Stimulated activated CD8-positive, alpha-beta memory T cell treated with anti-CD3 and anti-CD28 coated beads, Interleukin-12 subunit alpha, Interleukin-12 subunit beta, amount 100 ng/mL, for 4 hours (primary cell): ENCODE data around the gene URM1.

Experiments used
- DNase-seq: peaks from one replicate; pipeline ENCODE4 v3.0.0-alpha.2; 2020; ENCODE audit warnings: low read depth

The URM1 gene

GRCh38 chr9:128349125-128349524 lies 22.0 kb upstream of the URM1 start:
- DNase-seq: no peak

- no peak for DNase-seq
Measured at GRCh38 chr9:128349772-128350171, 21.4 kb upstream of the URM1 start.

GRCh38 chr9:128355451-128355850 lies 15.7 kb upstream of the URM1 start:
- DNase-seq: no peak

GRCh38 chr9:128358090-128358489 lies 13.1 kb upstream of the URM1 start:
- no peak for DNase-seq

- no peak for DNase-seq
Measured at GRCh38 chr9:128358861-128359260, 12.3 kb upstream of the URM1 start.

- DNase-seq: no peak
Measured at GRCh38 chr9:128360826-128361225, 10.3 kb upstream of the URM1 start.

GRCh38 chr9:128361296-128361985 lies 9.7 kb upstream of the URM1 start:
- DNase-seq: no peak

GRCh38 chr9:128361986-128362646 lies 9.1 kb upstream of the URM1 start:
- peak; percentile 30 for DNase-seq

GRCh38 chr9:128362774-128363173 lies 8.4 kb upstream of the URM1 start:
- DNase-seq: no peak

- no peak for DNase-seq
Measured at GRCh38 chr9:128365525-128365924, 5.6 kb upstream of the URM1 start.

- no peak for DNase-seq
Measured at GRCh38 chr9:128369024-128369706, 2.0 kb upstream of the URM1 start.

GRCh38 chr9:128370367-128370751 lies 815 bp upstream of the URM1 start:
- DNase-seq: no peak

GRCh38 chr9:128371630-128372117 lies 500 bp downstream of the URM1 start:
- no peak for DNase-seq

GRCh38 chr9:128372188-128372641 lies 1.0 kb downstream of the URM1 start:
- no peak for DNase-seq

GRCh38 chr9:128372784-128373183 lies 1.6 kb downstream of the URM1 start:
- no peak for DNase-seq

GRCh38 chr9:128374221-128374675 lies 3.1 kb downstream of the URM1 start:
- no peak for DNase-seq

- DNase-seq: no peak
Measured at GRCh38 chr9:128375865-128376264, 4.7 kb downstream of the URM1 start.

GRCh38 chr9:128382261-128382660 lies 11.1 kb downstream of the URM1 start:
- DNase-seq: no peak

- DNase-seq: no peak
Measured at GRCh38 chr9:128383007-128383753, 12.0 kb downstream of the URM1 start.

GRCh38 chr9:128383791-128384190 lies 12.6 kb downstream of the URM1 start:
- DNase-seq: no peak

- DNase-seq: no peak
Measured at GRCh38 chr9:128384801-128385495, 13.8 kb downstream of the URM1 start.
